Activated naive CD8-positive, alpha-beta T cell treated with anti-CD3 and anti-CD28 coated beads, Interleukin-2, amount 50 U/mL, for 24 hours (primary cell): ENCODE data around the gene SPG11.
"Not testable (repeated sequence)": the region's sequence is repeated elsewhere in the genome, so short reads cannot be mapped to it uniquely, and the experiment has no call there.

Experiments used
- ATAC-seq: fragments of 150-1000 bp; cut with Tn5 transposase; one replicate; pipeline ENCODE4 v1.10.0; 2021
- DNase-seq: peaks from one replicate; pipeline ENCODE4 v3.0.0; 2021
- H3K27ac Mint-ChIP-seq: one replicate; pipeline ENCODE4 v1.8.0; 2021; ENCODE audit warnings: mild to moderate bottlenecking, mixed read lengths
- H3K27me3 Mint-ChIP-seq: one replicate; pipeline ENCODE4 v1.8.0; 2021; ENCODE audit warnings: mixed read lengths
- H3K36me3 Mint-ChIP-seq: one replicate; pipeline ENCODE4 v1.8.0; 2021; ENCODE audit warnings: low read depth, mixed read lengths
- H3K4me1 Mint-ChIP-seq: one replicate; pipeline ENCODE4 v1.8.0; 2021; ENCODE audit warnings: mixed read lengths
- H3K4me3 Mint-ChIP-seq: one replicate; pipeline ENCODE4 v1.8.0; 2021; ENCODE audit warnings: mild to moderate bottlenecking, moderate library complexity, mixed read lengths
- H3K9me3 Mint-ChIP-seq: one replicate; pipeline ENCODE4 v1.8.0; 2021; ENCODE audit warnings: mixed read lengths

SPG11 gene

DNA sequence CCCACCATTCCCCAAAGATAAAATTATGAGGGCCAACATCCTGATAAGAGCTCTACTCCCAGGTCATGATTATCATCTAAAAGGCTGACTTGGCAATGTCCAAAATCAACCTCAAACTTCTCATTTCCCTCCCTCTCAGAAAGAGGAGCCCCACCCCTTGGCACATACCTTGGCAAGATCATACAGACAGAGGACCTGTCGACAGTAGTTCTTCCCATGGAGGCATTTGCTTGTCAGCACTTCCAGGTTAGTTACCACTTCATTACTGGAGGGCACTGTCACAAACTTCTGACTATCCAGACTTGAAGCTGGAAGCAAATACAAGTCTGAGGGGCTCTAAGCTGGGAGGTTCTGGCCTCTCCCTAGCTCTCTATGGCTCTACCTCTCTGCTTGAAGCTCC is 88.7 kb downstream of the SPG11 start:
- no peaks in the 10 kb centered on the region for H3K9me3 Mint-ChIP-seq
- no peaks in the 10 kb centered on the region for H3K27me3 Mint-ChIP-seq
- ATAC-seq (no peak), DNase-seq (no peak)
- H3K36me3 Mint-ChIP-seq: peaks cover 11% of the 10 kb centered on the region
- no peak overlapping the region for H3K4me3 Mint-ChIP-seq
- peaks cover 10% of the 10 kb centered on the region for H3K4me1 Mint-ChIP-seq
- no peak overlapping the region for H3K27ac Mint-ChIP-seq

DNA sequence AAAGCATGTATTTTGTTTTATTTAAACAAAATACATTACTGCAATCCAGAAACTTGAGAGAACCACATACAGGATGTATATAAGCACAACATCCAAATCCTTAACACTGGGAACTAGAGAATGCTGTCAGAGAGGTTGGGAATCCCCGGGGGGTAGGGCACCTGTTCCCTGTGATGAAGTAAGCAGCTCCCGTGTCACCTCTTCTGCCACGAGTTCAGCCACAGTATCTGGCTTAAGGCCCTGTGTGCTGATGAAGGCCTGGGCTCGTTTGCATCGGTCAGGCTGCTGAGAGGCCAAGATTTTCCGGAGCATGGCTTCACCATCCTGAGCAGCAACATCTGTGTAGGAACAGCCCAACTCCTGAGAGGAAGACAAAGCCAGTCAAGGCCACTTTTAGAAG is 90.1 kb downstream of the SPG11 start:
- Mint-ChIP-seq H3K4me3 (no peak overlapping the region), H3K27me3 (no peaks in the 10 kb centered on the region), H3K4me1 (peaks cover 2% of the 10 kb centered on the region), H3K27ac (no peak overlapping the region), H3K36me3 (peaks cover 12% of the 10 kb centered on the region), H3K9me3 (no peaks in the 10 kb centered on the region)
- DNase-seq: no peak
- no peak for ATAC-seq

DNA sequence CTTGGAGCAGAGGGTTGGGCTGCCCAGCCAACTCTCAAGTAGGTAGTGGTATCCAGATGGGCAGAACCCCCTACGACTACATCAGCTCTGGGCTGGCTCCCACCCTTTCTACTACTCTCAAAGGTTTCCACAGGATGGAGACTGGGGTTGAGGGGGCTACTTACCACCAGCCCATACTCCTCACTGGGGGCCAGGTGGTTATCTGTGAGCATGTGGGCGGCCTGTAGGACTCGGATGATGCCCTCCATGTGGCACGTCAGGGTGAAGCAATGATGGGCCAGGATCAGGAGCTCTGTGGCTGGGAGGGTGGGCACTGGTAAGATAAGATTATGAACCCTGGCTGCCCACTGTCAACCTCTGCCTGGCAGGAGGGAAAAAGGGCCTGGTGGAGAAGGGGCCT is 93.1 kb downstream of the SPG11 start:
- H3K27ac Mint-ChIP-seq: no peak overlapping the region
- peak; percentile 17 for ATAC-seq
- peaks cover 30% of the 10 kb centered on the region for H3K36me3 Mint-ChIP-seq
- H3K9me3 Mint-ChIP-seq: no peaks in the 10 kb centered on the region
- no peaks in the 10 kb centered on the region for H3K4me1 Mint-ChIP-seq
- DNase-seq: no peak
- H3K27me3 Mint-ChIP-seq: no peaks in the 10 kb centered on the region
- H3K4me3 Mint-ChIP-seq: no peak overlapping the region

DNA sequence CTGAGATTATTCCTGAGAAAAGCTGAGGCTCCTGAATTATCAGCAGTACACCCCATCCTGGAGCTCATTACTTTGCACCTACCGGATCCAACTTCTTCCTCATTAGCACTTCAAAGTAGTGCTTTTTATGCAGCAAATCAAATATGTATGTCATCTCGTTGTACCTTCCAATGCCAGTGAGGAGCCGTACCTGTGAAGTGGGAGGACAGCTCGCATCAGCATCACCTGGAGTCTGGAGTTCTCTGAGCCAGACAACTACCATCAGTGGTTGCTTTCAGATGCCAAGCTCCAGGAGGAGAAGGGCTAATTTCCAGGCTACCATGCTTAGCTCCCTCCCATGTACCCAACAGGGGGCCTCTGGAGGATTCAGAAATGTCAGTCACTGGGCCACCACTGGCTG is 94.1 kb downstream of the SPG11 start:
- Mint-ChIP-seq H3K9me3 (no peaks in the 10 kb centered on the region), H3K4me1 (no peaks in the 10 kb centered on the region), H3K4me3 (no peak overlapping the region), H3K27me3 (no peaks in the 10 kb centered on the region), H3K27ac (peak overlapping the region; percentile 37), H3K36me3 (peaks cover 41% of the 10 kb centered on the region)
- ATAC-seq: no peak
- no peak for DNase-seq

DNA sequence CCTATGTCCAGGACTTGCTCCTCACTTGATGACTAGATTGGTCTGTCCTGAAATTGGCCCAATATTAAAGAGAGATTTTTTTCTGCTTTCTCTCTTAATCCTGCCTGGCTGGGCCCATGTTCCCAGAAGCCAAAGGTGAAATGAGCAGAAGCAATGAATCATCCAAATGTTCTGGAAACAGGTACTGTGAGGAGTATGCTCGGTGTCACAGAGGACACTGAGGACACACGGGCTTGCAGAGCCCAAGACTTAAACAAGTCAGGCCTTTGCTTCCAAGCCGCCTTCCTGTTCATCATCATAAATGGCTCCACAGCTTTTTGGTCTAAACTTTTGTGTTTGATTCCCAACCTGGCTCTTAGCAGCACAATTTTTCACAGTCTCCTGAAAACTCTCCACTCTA is 95.1 kb downstream of the SPG11 start:
- no peak overlapping the region for H3K4me3 Mint-ChIP-seq
- no peaks in the 10 kb centered on the region for H3K27me3 Mint-ChIP-seq
- no peaks in the 10 kb centered on the region for H3K4me1 Mint-ChIP-seq
- peak overlapping the region; percentile 33 for H3K27ac Mint-ChIP-seq
- no peaks in the 10 kb centered on the region for H3K9me3 Mint-ChIP-seq
- ATAC-seq (no peak), DNase-seq (no peak)
- H3K36me3 Mint-ChIP-seq: peaks cover 51% of the 10 kb centered on the region

DNA sequence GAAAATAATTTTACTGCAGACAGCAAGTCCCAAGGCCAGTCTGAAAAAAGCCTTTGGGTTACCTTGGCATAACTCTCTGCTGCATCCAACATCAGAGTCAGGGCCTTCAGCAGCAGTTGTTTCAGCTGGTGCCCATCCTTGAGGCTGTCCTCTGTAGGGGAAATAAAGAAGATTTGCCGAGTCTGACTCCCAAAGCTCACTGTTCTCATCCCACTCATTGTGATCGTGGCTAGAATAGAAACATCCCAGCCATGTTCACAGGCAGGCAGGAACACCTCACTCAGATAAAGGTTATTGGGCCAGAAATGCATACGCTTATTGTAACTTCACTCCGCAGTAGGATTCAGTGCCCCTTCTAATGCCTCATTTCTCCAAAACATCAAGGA is 97.3 kb downstream of the SPG11 start:
- Mint-ChIP-seq H3K4me1 (no peaks in the 10 kb centered on the region), H3K27me3 (no peaks in the 10 kb centered on the region), H3K4me3 (no peak overlapping the region), H3K9me3 (no peaks in the 10 kb centered on the region), H3K36me3 (peaks cover 62% of the 10 kb centered on the region), H3K27ac (no peak overlapping the region)
- no peak for ATAC-seq
- DNase-seq: no peak

DNA sequence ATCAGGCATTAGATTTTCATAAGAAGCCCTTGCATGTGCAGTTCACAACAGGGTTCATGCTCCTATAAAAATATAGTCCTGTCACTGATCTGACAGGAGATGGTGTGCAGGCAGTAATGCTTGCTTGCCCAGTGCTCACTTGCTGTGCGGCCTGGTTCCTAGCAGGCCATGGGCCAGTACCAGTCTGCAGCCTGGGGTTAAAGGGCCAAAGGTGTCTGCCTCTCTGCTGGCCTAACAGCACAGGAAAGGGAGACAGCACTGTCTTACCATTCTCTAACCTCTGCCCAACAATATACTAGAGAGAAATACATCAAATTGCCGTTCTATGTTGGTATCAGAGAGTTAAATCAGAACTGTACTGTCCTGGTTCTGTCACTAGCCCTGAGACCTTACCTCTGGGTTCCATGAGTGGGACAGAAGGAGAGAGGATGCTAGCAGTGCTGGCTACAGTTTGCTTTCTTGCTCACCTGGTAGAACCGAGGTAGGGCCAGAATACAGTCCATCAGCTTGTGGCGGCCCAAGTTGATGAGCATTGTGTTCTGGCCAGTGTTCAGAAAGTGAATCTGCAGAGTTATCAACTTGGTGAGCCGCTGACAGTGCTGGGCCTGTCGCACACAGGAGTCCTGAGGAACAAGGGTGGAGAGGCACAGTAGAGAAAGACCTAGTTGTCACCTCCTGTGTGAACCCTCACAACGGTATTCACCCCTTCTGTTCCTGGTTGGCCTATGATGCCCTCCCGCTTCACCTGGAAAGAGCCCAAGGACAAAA is 97.9 kb downstream of the SPG11 start:
- H3K27ac Mint-ChIP-seq: no peak overlapping the region
- no peaks in the 10 kb centered on the region for H3K27me3 Mint-ChIP-seq
- no peak overlapping the region for H3K4me3 Mint-ChIP-seq
- no peaks in the 10 kb centered on the region for H3K4me1 Mint-ChIP-seq
- DNase-seq (no peak), ATAC-seq (no peak)
- no peaks in the 10 kb centered on the region for H3K9me3 Mint-ChIP-seq
- peaks cover 63% of the 10 kb centered on the region for H3K36me3 Mint-ChIP-seq

DNA sequence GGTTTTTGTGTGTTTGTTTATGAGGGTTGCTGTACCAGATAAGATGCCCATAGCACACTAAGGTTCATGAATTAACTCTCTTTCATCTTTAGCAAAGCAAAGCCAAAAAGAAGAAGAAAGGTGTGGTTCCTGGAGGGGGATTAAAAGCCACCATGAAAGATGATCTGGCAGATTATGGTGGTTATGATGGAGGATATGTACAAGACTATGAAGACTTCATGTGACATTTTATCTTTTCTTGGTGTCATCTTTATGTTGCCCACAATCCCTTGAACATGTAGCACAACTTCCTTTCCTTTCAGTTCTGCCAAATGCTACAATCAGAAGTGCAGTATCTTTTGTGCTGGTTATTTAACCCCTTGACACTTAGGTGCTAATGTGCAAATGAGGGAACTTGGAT is 102.5 kb downstream of the SPG11 start:
- peaks cover 10% of the 10 kb centered on the region for H3K4me1 Mint-ChIP-seq
- not testable (repeated sequence) for ATAC-seq, H3K27me3 Mint-ChIP-seq, H3K4me3 Mint-ChIP-seq, H3K9me3 Mint-ChIP-seq, DNase-seq
- H3K36me3 Mint-ChIP-seq: peaks cover 70% of the 10 kb centered on the region
- peak overlapping the region; percentile 23 for H3K27ac Mint-ChIP-seq

DNA sequence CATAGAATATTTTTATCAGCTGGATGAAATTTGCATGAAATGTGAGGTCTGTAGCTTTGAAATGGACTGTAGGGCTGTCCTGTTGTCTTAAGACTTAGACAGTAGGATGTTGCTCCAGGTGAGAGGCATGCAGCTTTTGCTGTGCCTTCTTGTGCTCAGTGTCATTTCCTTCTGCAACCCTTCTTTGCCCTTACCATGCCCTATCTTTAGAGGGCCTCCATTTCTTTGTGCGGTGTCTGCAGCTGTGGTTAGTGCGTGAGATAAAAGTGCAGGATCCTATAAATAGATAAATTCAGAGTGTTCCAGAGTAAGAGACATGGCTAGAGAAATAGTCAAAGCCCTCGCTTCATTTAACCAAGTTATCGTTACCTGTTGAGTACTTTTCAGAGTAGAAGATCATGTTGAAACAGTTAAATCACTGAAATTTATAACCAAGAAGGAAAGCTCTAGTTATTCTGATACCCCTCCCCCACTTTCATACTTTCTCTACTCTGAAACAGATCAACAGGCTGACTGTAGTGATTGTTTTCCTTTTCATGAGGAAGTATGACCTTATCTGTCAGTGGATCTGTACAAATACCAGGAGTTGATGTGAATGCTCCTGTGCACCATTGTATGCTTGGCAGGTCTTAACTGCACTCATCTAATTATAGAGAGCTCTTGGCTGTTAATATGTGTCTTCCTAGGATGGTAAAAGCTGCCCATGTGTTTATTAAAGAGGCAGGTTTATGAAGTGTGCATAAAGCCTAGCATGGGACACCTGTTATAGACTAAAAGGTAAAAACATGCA is 108.3 kb downstream of the SPG11 start:
- H3K4me1 Mint-ChIP-seq: peaks cover 29% of the 10 kb centered on the region
- H3K27ac Mint-ChIP-seq: peak overlapping the region; percentile 50
- H3K9me3 Mint-ChIP-seq: no peaks in the 10 kb centered on the region
- H3K4me3 Mint-ChIP-seq: no peak overlapping the region
- H3K36me3 Mint-ChIP-seq: peaks cover 54% of the 10 kb centered on the region
- H3K27me3 Mint-ChIP-seq: no peaks in the 10 kb centered on the region
- DNase-seq: no peak
- ATAC-seq: no peak

DNA sequence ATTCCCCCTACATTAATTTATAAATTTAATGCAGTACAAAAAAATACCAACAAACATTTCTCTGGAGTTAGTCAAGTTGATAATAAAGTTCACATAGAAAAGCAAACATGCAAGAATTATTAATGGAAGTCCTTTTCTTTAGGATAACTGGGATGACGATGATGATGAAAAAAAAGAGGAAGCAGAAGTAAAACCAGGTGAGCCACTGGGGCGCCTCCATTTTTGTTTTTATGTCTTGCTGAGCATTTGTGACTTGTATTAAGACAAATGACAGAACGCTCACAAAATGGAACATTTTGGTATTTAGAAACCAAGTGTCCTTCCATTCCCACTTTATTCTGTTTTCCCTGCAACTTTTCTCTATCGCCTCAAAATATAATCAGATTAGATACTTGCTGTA is 112.7 kb downstream of the SPG11 start:
- ATAC-seq: no peak
- Mint-ChIP-seq H3K4me3 (no peak overlapping the region), H3K36me3 (peaks cover 57% of the 10 kb centered on the region), H3K27me3 (no peaks in the 10 kb centered on the region), H3K27ac (no peak overlapping the region), H3K4me1 (peaks cover 51% of the 10 kb centered on the region), H3K9me3 (no peaks in the 10 kb centered on the region)
- no peak for DNase-seq

DNA sequence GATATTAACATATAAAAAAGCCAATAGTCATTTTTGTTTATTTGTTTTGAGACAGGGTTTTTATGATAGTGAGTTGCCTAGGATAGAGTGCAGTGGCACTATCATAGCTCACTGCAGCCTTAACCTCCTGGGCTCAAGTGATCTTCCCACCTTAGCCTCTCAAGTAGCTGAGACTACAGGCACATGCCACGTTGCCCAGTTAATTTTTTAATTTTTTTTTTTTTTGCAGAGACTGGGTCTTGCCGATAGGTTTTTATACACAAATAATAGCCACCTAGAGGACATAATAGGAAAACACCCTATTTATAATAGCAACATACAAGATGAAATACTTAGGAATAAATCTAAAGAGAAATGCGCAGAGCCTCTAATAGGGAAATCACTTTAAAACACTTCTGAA is 113.2 kb downstream of the SPG11 start:
- Mint-ChIP-seq H3K36me3 (peaks cover 52% of the 10 kb centered on the region), H3K4me3 (no peak overlapping the region), H3K9me3 (no peaks in the 10 kb centered on the region), H3K4me1 (peaks cover 54% of the 10 kb centered on the region), H3K27ac (no peak overlapping the region), H3K27me3 (no peaks in the 10 kb centered on the region)
- DNase-seq (no peak), ATAC-seq (no peak)

DNA sequence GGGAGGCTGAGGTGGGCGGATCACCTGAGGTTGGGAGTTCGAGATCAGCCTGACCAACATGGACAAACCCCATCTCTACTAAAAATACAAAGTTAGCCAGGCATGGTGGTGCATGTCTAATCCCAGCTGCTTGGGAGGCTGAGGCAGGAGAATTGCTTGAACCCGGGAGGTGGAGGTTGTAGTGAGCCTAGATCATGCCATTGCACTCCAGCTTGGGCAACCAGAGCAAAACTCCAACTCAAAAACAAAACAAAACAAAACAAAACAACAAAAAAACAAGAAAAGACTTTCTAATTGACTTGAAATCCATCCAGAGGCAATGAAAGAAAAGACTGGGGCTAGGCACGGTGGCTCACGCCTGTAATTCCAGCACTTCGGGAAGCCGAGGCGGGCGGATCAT is 114.3 kb downstream of the SPG11 start:
- H3K27me3 Mint-ChIP-seq, H3K9me3 Mint-ChIP-seq, H3K27ac Mint-ChIP-seq, ATAC-seq, DNase-seq, H3K4me3 Mint-ChIP-seq: not testable (repeated sequence)
- H3K4me1 Mint-ChIP-seq: peaks cover 52% of the 10 kb centered on the region
- H3K36me3 Mint-ChIP-seq: peaks cover 44% of the 10 kb centered on the region

DNA sequence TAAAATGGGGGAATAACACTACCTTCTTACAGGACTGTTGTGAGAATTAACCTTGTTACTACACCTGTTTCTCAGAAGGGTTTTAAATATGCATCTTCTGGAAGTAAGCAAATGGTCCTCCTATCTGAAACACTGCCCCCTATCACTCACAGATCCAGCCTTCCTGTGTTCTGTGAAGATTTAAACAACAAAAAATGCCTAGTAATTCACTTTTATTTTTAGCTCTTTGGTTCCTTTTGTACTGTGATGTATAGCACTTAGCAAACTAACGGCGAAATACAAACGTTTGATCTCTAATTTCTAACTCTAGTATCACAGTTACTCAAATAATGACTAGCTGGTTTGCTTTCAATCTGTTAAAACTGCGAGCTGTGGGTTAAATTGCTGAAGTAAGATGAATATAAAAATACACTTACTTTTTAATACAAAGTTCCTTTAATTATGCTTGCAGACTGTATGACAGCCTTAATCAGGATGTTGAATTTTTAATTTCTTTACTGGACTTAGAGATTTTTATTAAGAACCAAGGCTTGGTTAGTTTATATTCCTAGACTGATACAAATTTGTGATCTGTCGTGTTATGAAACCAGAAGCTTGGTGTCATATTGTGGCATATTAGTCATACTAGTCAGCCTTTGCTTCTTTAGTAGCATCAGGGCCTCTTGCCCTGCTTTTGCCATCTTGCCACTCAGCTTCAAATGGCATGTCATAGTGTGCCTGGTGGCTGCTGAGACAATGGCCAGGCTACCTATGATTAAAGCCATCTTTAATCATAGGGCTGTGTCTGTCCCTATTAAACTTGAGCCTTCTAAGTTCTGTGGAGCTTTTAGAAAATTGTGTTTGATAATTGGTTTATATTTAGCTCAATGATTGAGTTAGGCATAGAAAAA is 117.3 kb downstream of the SPG11 start:
- DNase-seq (peak; percentile 32), ATAC-seq (peak; percentile 98)
- H3K27ac Mint-ChIP-seq: peak overlapping the region; percentile 94
- peak overlapping the region; percentile 65 for H3K4me3 Mint-ChIP-seq
- peaks cover 57% of the 10 kb centered on the region for H3K36me3 Mint-ChIP-seq
- no peaks in the 10 kb centered on the region for H3K9me3 Mint-ChIP-seq
- peaks cover 79% of the 10 kb centered on the region for H3K4me1 Mint-ChIP-seq
- H3K27me3 Mint-ChIP-seq: no peaks in the 10 kb centered on the region

DNA sequence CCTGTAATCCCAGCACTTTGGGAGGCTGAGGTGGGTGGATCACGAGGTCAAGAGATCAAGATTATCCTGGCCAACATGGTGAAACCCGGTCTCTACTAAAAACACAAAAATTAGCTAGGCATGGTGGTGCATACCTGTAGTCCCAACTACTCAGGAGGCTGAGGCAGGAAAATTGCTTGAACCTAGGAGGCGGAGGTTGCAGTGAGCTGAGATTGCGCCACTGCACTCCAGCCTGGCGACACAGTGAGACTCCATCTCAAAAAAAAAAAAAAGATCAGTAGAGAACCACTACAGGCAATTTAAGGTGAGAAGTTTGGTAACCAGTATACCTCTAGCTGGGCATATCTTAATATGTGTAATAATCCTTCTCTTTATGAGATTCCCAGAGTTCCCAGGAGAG is 118.7 kb downstream of the SPG11 start:
- peaks cover 81% of the 10 kb centered on the region for H3K4me1 Mint-ChIP-seq
- not testable (repeated sequence) for ATAC-seq, H3K27ac Mint-ChIP-seq, H3K9me3 Mint-ChIP-seq, DNase-seq, H3K27me3 Mint-ChIP-seq
- H3K36me3 Mint-ChIP-seq: peaks cover 57% of the 10 kb centered on the region
- peak overlapping the region; percentile 42 for H3K4me3 Mint-ChIP-seq
